Keratinocyte (primary cell): ENCODE data around the gene KPNA4. TPM values are rescaled to one million over a fixed set of nuclear protein-coding genes. Genes with fewer than 3 reads are reported as not detected.

ENCODE experiments used
- DNase-seq: peaks from one replicate; pipeline ENCODE4 v3.0.0-alpha.2; 2011; ENCODE audit warnings: low read depth, missing footprints, low spot score
- FAIRE-seq: peaks from 2 replicates; lab custom pipeline; 2011; peaks lifted over from hg19 to GRCh38; lab: Jason Lieb, UNC
- H2AFZ ChIP-seq: 2 replicates; pipeline ENCODE4 v1.6.0; 2012; ENCODE audit warnings: low read length, control low read depth, inconsistent platforms; ENCODE audit not compliant: control insufficient read depth
- H3K27ac ChIP-seq: 2 replicates; pipeline ENCODE4 v1.5.1; 2011; ENCODE audit warnings: low read length; ENCODE audit not compliant: control insufficient read depth, insufficient read depth
- H3K27me3 ChIP-seq: 3 replicates; pipeline ENCODE4 v1.6.0; 2011; ENCODE audit warnings: low read length; ENCODE audit not compliant: control insufficient read depth, insufficient read depth; ENCODE audit errors: extremely low read depth
- H3K36me3 ChIP-seq, 2 experiments: 2 replicates in 1 of 2; 3 replicates in 1 of 2; pipeline ENCODE4 v1.5.1; 2011; ENCODE audit warnings: low read length in 2 of 2, mild to moderate bottlenecking in 1 of 2; ENCODE audit not compliant: control insufficient read depth in 2 of 2, insufficient read depth in 2 of 2; ENCODE audit errors: extremely low read depth in 1 of 2
- H3K4me1 ChIP-seq: 3 replicates; pipeline ENCODE4 v1.5.1; 2011; ENCODE audit warnings: low read length; ENCODE audit not compliant: control insufficient read depth, insufficient read depth; ENCODE audit errors: extremely low read depth
- H3K4me2 ChIP-seq: 3 replicates; pipeline ENCODE4 v1.6.0; 2011; ENCODE audit warnings: low read depth, low read length; ENCODE audit not compliant: control insufficient read depth, insufficient read depth; ENCODE audit errors: extremely low read depth
- H3K4me3 ChIP-seq, 3 experiments: fragments of 200-600 bp in 1 of 3; sonication (generic) in 1 of 3; 2 replicates in 2 of 3; 3 replicates in 1 of 3; pipeline ENCODE4 v1.5.1; 2011 to 2016; ENCODE audit warnings: low read length in 3 of 3, mild to moderate bottlenecking in 3 of 3, control low read depth in 2 of 3, inconsistent platforms in 1 of 3, low read depth in 1 of 3, mixed read lengths in 1 of 3, mixed run types in 1 of 3, moderate library complexity in 1 of 3; ENCODE audit not compliant: control insufficient read depth in 2 of 3, insufficient read depth in 2 of 3; ENCODE audit errors: extremely low read depth in 1 of 3
- H3K79me2 ChIP-seq: 2 replicates; pipeline ENCODE4 v1.6.0; 2012; ENCODE audit warnings: low read length; ENCODE audit not compliant: control insufficient read depth, insufficient read depth
- H3K9ac ChIP-seq: 3 replicates; pipeline ENCODE4 v1.6.0; 2011; ENCODE audit warnings: low read length; ENCODE audit not compliant: control insufficient read depth, insufficient read depth; ENCODE audit errors: extremely low read depth
- H3K9me1 ChIP-seq: 3 replicates; pipeline ENCODE4 v1.6.0; 2011; ENCODE audit warnings: low read length; ENCODE audit not compliant: control insufficient read depth, insufficient read depth; ENCODE audit errors: extremely low read depth
- H3K9me3 ChIP-seq: 2 replicates; pipeline ENCODE4 v1.5.1; 2012; ENCODE audit warnings: low read depth, low read length; ENCODE audit not compliant: control insufficient read depth
- H4K20me1 ChIP-seq: 3 replicates; pipeline ENCODE4 v1.6.0; 2011; ENCODE audit warnings: low read length; ENCODE audit not compliant: control insufficient read depth, insufficient read depth; ENCODE audit errors: extremely low read depth
- EZH2 ChIP-seq: IDR thresholded peaks from one replicate; pipeline ENCODE4 v1.6.1; 2012; ENCODE audit warnings: inconsistent platforms, mild to moderate bottlenecking, low read length, moderate library complexity
- dilution Hi-C: fragments of 300-500 bp; cut with MboI; formaldehyde crosslinking; loops from one replicate; pipeline ENCODE4 v1.7.0; 2020; ENCODE audit warnings: low sequenced_read_pairs; ENCODE audit not compliant: extremely low pct_ligation_motif_present
- polyA plus RNA-seq, 5 experiments: library from polyadenylated mRNA; depleted of rRNA in 3 of 5; stranded (reverse) in 3 of 5; stranded (forward) in 1 of 5; unstranded in 1 of 5; fragments of >200 nt; gene quantifications; 1 replicate in 1 of 5; 2 replicates in 3 of 5; 3 replicates in 1 of 5; pipeline versions ENCODE4 v1.2.1 to v1.2.3, GENCODE V29; 2011 to 2012; ENCODE audit warnings: missing spikeins in 2 of 5, low read depth in 1 of 5, low replicate concordance in 1 of 5
- TF ChIP-seq, protein P1 (sequence below), 3 experiments: IDR thresholded peaks in 1 of 3; conservative IDR thresholded peaks in 1 of 3; optimal IDR thresholded peaks in 1 of 3; 2 replicates in 2 of 3; 3 replicates in 1 of 3; pipeline versions ENCODE3 to v1.5.1; 2011; ENCODE audit warnings: low read length in 3 of 3, mild to moderate bottlenecking in 3 of 3, moderate library complexity in 2 of 3, control low read depth in 1 of 3, inconsistent platforms in 1 of 3; ENCODE audit not compliant: insufficient read depth in 2 of 3; ENCODE audit errors: extremely low read depth in 1 of 3

KPNA4 gene
- polyA plus RNA-seq, 1 donor (not counting 4 experiments of a cell fraction or from before 2014, with no cell fraction given): 42.0 TPM

GRCh38 chr3:160470181-160470580 lies 95.2 kb downstream of the KPNA4 start:
- H3K9me3 ChIP-seq: peaks cover 9% of the 10 kb centered on the region
- no peaks in the 10 kb centered on the region for H3K27me3 ChIP-seq
- H3K79me2 ChIP-seq: no peaks in the 10 kb centered on the region
- H4K20me1 ChIP-seq: no peaks in the 10 kb centered on the region
- DNase-seq (no peak), FAIRE-seq (no peak)
- H3K9ac ChIP-seq: no peak overlapping the region
- H3K27ac ChIP-seq: no peak overlapping the region
- TF ChIP-seq EZH2: no peak
- TF ChIP-seq, protein P1, sequence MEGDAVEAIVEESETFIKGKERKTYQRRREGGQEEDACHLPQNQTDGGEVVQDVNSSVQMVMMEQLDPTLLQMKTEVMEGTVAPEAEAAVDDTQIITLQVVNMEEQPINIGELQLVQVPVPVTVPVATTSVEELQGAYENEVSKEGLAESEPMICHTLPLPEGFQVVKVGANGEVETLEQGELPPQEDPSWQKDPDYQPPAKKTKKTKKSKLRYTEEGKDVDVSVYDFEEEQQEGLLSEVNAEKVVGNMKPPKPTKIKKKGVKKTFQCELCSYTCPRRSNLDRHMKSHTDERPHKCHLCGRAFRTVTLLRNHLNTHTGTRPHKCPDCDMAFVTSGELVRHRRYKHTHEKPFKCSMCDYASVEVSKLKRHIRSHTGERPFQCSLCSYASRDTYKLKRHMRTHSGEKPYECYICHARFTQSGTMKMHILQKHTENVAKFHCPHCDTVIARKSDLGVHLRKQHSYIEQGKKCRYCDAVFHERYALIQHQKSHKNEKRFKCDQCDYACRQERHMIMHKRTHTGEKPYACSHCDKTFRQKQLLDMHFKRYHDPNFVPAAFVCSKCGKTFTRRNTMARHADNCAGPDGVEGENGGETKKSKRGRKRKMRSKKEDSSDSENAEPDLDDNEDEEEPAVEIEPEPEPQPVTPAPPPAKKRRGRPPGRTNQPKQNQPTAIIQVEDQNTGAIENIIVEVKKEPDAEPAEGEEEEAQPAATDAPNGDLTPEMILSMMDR (optimal IDR thresholded peaks at IDR 0.05 in 1 of 3, IDR thresholded peaks at IDR 0.05 in 1 of 3, conservative IDR thresholded peaks at IDR 0.05 in 1 of 3; ENCODE audit: extremely low read depth in 1 of 3, insufficient read depth in 2 of 3, low read length in 3 of 3): no peak
- H3K4me1 ChIP-seq: peaks cover 18% of the 10 kb centered on the region
- no peak overlapping the region for H3K4me3 ChIP-seq
- H2AFZ ChIP-seq: no peak overlapping the region
- H3K4me2 ChIP-seq: no peak overlapping the region
- dilution Hi-C loops: no loop called here
- H3K36me3 ChIP-seq: no peaks in the 10 kb centered on the region
- H3K9me1 ChIP-seq: peaks cover 2% of the 10 kb centered on the region

DNA sequence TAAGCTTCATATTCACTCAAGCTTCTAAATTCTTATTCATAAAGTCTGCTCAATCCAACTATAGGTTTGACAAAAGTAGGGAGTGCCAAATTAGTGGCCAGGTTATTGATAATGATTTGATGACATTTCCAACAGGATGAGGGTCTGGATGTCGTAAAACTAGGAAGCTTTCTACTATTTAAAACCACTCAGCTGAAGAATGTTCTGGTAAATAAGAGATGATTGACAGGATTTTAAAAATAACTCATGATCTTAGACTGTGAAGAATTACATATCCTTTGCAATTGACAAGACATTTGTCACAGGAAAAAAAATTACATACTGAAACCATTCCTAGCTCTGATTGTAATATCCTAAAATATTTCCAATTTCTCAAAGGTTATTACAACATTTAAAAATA lies 100.4 kb downstream of the KPNA4 start:
- Histone ChIP-seq H3K9me1 (no peaks in the 10 kb centered on the region), H3K4me2 (no peak overlapping the region), H2AFZ (no peak overlapping the region), H3K9me3 (no peaks in the 10 kb centered on the region), H3K36me3 (no peaks in the 10 kb centered on the region), H3K4me1 (no peaks in the 10 kb centered on the region), H4K20me1 (no peaks in the 10 kb centered on the region), H3K79me2 (no peaks in the 10 kb centered on the region), H3K27ac (no peak overlapping the region), H3K4me3 (no peak overlapping the region), H3K9ac (no peak overlapping the region), H3K27me3 (no peaks in the 10 kb centered on the region)
- DNase-seq (no peak), FAIRE-seq (no peak)
- TF ChIP-seq EZH2: no peak
- TF ChIP-seq, protein P1 (optimal IDR thresholded peaks at IDR 0.05 in 1 of 3, IDR thresholded peaks at IDR 0.05 in 1 of 3, conservative IDR thresholded peaks at IDR 0.05 in 1 of 3; ENCODE audit: extremely low read depth in 1 of 3, insufficient read depth in 2 of 3, low read length in 3 of 3): no peak
- dilution Hi-C loops: no loop called here
